ENCODE data around the gene GUCA2A. TPM values are rescaled to one million over a fixed set of nuclear protein-coding genes. Genes with fewer than 3 reads are reported as not detected.

Gene GUCA2A
- total RNA-seq, 1 donor from 2014 or later: not detected

GRCh38 chr1:42177541-42177981 lies 13.0 kb upstream of the GUCA2A start:
- DNase-seq (ENCODE audit: low read depth): peak; percentile 42

GRCh38 chr1:42176902-42177519 lies 12.5 kb upstream of the GUCA2A start:
- DNase-seq (ENCODE audit: low read depth): no peak

GRCh38 chr1:42175314-42176054 lies 10.9 kb upstream of the GUCA2A start:
- DNase-seq (ENCODE audit: low read depth): no peak

- no peak for DNase-seq (ENCODE audit: low read depth)
Observed at GRCh38 chr1:42173961-42174735, 9.6 kb upstream of the GUCA2A start.

GRCh38 chr1:42173155-42173933 lies 8.8 kb upstream of the GUCA2A start:
- DNase-seq (ENCODE audit: low read depth): peak; percentile 54

- DNase-seq (ENCODE audit: low read depth): no peak
Observed at GRCh38 chr1:42172381-42173133, 8.0 kb upstream of the GUCA2A start.

GRCh38 chr1:42171679-42172266 lies 7.2 kb upstream of the GUCA2A start:
- no peak for DNase-seq (ENCODE audit: low read depth)

GRCh38 chr1:42170779-42171621 lies 6.5 kb upstream of the GUCA2A start:
- DNase-seq (ENCODE audit: low read depth): peak; percentile 87

GRCh38 chr1:42168763-42169162 lies 4.2 kb upstream of the GUCA2A start:
- DNase-seq (ENCODE audit: low read depth): peak; percentile 82

GRCh38 chr1:42168391-42168670 lies 3.8 kb upstream of the GUCA2A start:
- no peak for DNase-seq (ENCODE audit: low read depth)

- no peak for DNase-seq (ENCODE audit: low read depth)
Observed at GRCh38 chr1:42167611-42168390, 3.3 kb upstream of the GUCA2A start.

- DNase-seq (ENCODE audit: low read depth): peak; percentile 78
Observed at GRCh38 chr1:42165511-42166210, 1.1 kb upstream of the GUCA2A start.

GRCh38 chr1:42163536-42164503 lies 725 bp downstream of the GUCA2A start:
- DNase-seq (ENCODE audit: low read depth): no peak

- no peak for DNase-seq (ENCODE audit: low read depth)
Observed at GRCh38 chr1:42163114-42163513, 1.4 kb downstream of the GUCA2A start.

GRCh38 chr1:42162181-42162580 lies 2.4 kb downstream of the GUCA2A start:
- peak; percentile 32 for DNase-seq (ENCODE audit: low read depth)

- DNase-seq (ENCODE audit: low read depth): no peak
Observed at GRCh38 chr1:42158189-42158588, 6.4 kb downstream of the GUCA2A start.

GRCh38 chr1:42157667-42158066 lies 6.9 kb downstream of the GUCA2A start:
- no peak for DNase-seq (ENCODE audit: low read depth)

All from myocyte (in vitro differentiated cells).